HG02840 (cell line): ENCODE results near the gene SLPI.

ENCODE experiments used
- ATAC-seq: cut with Tn5 transposase; IDR thresholded peaks from one replicate; pipeline ENCODE4 v1.9.1; 2021; ENCODE audit warnings: mild to moderate bottlenecking, moderate library complexity, moderate number of reproducible peaks; ENCODE audit not compliant: unreplicated experiment, low FRiP score

SLPI gene

DNA sequence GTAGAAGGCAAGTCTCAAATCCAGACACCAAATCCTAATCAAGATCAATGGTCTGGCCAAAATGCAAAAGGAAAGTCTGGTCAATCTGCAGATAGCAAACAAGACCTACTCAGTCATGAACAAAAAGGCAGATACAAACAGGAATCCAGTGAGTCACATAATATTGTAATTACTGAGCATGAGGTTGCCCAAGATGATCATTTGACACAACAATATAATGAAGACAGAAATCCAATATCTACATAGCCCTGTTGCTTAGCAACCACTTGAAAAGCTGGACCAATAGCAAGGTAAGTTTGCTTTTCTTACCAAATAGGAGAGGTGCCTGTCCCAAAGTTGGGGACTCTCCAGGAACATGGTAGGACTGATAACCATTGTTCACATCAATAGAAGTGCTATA is 31.2 kb downstream of the SLPI start:
- ATAC-seq, result no peak

GRCh38 chr20:45221076-45221475 is 33.3 kb downstream of the SLPI start, which contains the start of gene SEMG2:
Gene SEMG2, plus strand, starts transcription at chr20:45221373. Its CDS starts 17 bp downstream, at chr20:45221390.
- no peak for ATAC-seq

DNA sequence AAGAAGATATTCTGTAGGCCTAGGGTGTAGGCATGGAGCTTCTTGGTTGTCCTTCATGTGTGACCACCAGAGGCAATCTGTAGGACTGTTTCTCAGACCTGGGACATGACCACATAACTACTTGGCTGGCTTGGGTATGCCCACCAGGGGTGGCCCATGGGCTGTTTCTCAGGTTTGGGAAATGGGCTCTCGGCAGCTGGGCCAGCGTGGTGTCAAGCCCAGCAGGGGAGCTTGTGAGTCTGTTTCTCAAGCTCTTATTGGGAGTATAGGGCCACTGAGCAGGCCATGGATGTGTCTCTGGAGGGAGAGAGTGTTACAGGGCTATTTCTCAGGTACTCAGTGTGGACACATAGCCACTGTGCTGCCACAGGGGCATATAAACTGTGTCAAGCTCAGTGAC is 35.7 kb downstream of the SLPI start:
- no peak for ATAC-seq

DNA sequence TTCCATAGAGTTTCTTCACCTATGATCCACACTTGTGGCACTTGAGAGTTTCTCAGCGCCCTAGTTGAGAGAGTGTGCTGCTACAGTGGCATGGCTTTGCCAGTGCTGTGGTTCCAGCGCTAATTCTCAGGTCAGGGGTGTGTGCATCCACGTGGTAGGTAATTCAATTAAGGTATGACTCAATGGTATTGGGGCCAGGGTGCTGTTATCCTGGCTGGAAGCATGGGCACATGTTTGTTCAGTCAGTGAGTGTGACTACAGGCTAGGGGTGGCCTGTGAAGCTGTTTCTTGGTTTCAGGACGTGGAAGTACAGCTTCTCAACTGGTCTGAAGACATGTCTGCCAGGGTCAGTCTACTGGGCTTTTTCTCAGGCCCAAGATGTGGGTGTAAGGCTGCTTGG is 36.2 kb downstream of the SLPI start:
- ATAC-seq, result no peak

GRCh38 chr20:45212836-45213235 is 41.5 kb downstream of the SLPI start:
- no peak for ATAC-seq

- no peak for ATAC-seq
Measured at GRCh38 chr20:45211569-45212474, 42.5 kb downstream of the SLPI start.

GRCh38 chr20:45209924-45210323 is 44.4 kb downstream of the SLPI start:
- no peak for ATAC-seq

- no peak for ATAC-seq
Measured at GRCh38 chr20:45206725-45207124, 47.6 kb downstream of the SLPI start, which contains the start of gene SEMG1. Gene SEMG1, plus strand, starts transcription at chr20:45207033. Its CDS starts 21 bp downstream, at chr20:45207054.
